ENCODE results near the gene TOMM70. TPM values are rescaled to one million over a fixed set of nuclear protein-coding genes. Genes with fewer than 3 reads are reported as not detected.

TOMM70 gene
- total and polyA plus RNA-seq, 2 of the 13 experiments (the other 11 are each of a cell fraction or from before 2014, with no cell fraction given), result 27.0 to 77.2 TPM

GRCh38 chr3:100400780-100401673 is at the start of gene TOMM70, which contains the start of gene LNP1 (continued):
- TF ChIP-seq DMTF1 (CRISPR knock-in tag; IDR thresholded peaks at IDR 0.05) (no peak), MAFF (IDR thresholded peaks at IDR 0.05; ENCODE audit: low read depth, low read length) (no peak), SMARCC2 (IDR thresholded peaks at IDR 0.05) (no peak), HNF1B (CRISPR knock-in tag; IDR thresholded peaks at IDR 0.05) (peak; percentile 8; the same call in 1 of the 2 replicates), NCOA1 (CRISPR knock-in tag; IDR thresholded peaks at IDR 0.05) (no peak), NFIB (CRISPR knock-in tag; IDR thresholded peaks at IDR 0.05; ENCODE audit: borderline replicate concordance) (no peak), SSRP1 (CRISPR knock-in tag; IDR thresholded peaks at IDR 0.05) (no peak), ZNF207 (IDR thresholded peaks at IDR 0.05; ENCODE audit: borderline replicate concordance) (no peak), RBM39 (IDR thresholded peaks at IDR 0.05; ENCODE audit: low read depth, low read length, poor library complexity, severe bottlenecking) (peak; percentile 68), PTBP1 (IDR thresholded peaks at IDR 0.05; ENCODE audit: low read depth, low read length, poor library complexity, severe bottlenecking) (no peak), STAT6 (CRISPR knock-in tag; IDR thresholded peaks at IDR 0.05; ENCODE audit: borderline replicate concordance) (peak; percentile 87), SIN3A (IDR thresholded peaks at IDR 0.05; ENCODE audit: borderline replicate concordance, low read depth, low read length) (peak; percentile 95), SATB2 (CRISPR knock-in tag; IDR thresholded peaks at IDR 0.05) (no peak), ZMYM2 (CRISPR knock-in tag; IDR thresholded peaks at IDR 0.05) (no peak), ZNF704 (CRISPR knock-in tag; IDR thresholded peaks at IDR 0.05; ENCODE audit: borderline replicate concordance) (no peak; the same call in none of the 2 replicates), KDM1A (CRISPR knock-in tag; IDR thresholded peaks at IDR 0.05) (no peak)
